NCI-H2081 treated with DMSO at 0.1 percent for 48 hours (cell line): ENCODE data around the gene CNNM1.

Source experiments
- DNase-seq: peaks from one replicate; lab custom pipeline; 2025; lab: John Stamatoyannopoulos, UW

Gene CNNM1

GRCh38 chr10:99337311-99337811, 8.2 kb downstream of the CNNM1 start:
- DNase-seq: no peak

- DNase-seq: no peak
Observed at GRCh38 chr10:99337901-99338300, 8.7 kb downstream of the CNNM1 start.

DNA sequence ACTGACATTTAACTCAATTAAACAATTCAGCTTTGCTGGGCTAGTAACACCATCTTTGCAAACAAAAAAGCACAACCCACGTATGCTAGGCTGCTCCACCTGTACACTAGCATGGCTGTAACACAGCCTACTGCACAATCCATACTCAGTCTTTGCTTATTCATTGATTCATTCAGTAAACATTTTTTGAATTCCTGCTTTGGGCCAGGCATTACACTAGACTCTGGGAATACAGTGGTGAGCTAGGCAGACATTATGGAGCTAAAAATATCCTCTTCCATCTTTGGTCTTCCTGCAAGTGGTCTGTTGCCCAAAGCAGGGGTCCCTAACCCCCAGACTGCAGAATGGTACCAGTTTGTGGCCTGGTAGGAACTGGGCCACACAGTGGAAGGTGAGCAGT, 9.9 kb downstream of the CNNM1 start:
- DNase-seq: no peak

DNA sequence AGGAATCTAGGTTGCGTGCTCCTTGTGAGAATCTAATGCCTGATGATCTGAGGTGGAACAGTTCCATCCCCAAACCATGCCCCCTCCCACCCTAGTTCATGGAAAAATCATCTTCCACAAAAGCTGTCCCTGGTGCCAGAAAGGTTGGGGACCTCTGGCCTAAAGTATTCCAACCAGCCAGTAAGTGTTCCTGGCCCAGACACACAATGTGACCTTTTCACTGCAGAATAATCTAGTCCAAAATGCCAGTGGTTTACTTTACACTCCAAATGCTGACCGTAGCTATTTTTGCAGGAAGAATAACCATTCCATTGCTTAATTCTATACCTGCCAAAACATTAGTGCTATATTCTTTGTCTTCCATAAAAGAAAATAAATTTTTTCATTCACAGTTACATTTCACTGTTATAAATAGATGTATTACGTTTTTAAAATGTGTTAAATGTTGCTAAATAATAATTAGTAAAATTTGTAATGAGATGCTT, 10.4 kb downstream of the CNNM1 start:
- DNase-seq: no peak

GRCh38 chr10:99340650-99341049, 11.5 kb downstream of the CNNM1 start:
- DNase-seq: no peak

DNA sequence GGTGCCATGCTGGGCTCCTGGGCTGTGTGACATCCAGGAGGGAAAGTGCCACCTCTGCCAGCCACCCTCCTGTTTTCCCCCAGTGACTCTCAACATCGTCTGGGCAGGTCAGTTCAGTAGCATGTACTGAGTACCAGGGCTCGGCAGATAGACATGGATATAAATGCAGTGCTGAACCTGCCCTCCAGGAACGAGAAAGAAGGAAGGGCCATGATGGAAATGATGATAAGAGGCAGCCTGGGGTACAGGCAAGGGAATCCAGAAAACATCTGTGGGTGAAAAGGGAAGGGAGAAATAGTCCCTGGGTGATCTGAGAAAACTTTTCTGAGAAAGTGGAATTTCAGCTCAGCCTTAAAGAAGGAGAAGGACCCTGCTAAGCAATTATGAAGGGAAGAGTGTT, 12.1 kb downstream of the CNNM1 start:
- no peak for DNase-seq

- DNase-seq: no peak
Observed at GRCh38 chr10:99341860-99342490, 12.8 kb downstream of the CNNM1 start.

- DNase-seq: no peak
Observed at GRCh38 chr10:99343262-99343661, 14.1 kb downstream of the CNNM1 start.

- DNase-seq: no peak
Observed at GRCh38 chr10:99344715-99345114, 15.6 kb downstream of the CNNM1 start.

DNA sequence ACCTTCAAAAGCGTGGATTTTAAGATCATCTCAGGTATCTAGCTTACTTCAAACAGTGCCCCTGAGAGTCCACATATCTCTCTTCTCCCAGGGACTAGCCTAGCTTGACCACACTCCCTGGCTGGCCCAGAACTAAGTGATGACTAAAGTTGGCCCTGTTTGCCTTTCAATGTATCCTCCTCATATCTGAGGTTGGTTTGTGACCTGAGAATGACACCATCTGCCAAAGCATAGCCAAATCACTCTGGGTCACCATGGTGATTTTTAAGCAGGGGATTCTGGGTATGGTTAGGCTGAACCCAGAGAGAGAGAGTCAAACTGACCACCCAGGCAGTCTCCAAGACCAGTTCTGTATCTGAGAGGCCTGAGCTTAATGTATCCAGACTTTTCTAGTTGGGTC, 16.2 kb downstream of the CNNM1 start:
- no peak for DNase-seq

DNA sequence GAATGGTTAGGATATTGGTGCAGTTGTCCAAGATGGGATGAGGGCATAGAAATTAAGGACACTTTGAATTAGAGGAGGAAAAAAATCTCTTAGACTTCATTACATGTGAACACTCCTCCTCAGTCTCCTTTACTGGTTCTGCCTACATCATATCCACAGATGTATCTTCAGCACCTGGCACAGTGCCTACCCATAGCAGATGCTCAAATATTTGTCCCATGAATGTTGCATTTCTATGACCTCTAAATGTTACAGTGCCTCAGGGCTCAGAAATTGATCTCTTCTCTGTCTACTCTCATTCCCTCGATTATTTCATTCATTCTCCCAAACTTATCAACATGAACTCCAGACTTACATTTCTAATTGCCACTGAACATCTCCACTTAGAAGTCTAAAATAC, 17.1 kb downstream of the CNNM1 start:
- no peak for DNase-seq

DNA sequence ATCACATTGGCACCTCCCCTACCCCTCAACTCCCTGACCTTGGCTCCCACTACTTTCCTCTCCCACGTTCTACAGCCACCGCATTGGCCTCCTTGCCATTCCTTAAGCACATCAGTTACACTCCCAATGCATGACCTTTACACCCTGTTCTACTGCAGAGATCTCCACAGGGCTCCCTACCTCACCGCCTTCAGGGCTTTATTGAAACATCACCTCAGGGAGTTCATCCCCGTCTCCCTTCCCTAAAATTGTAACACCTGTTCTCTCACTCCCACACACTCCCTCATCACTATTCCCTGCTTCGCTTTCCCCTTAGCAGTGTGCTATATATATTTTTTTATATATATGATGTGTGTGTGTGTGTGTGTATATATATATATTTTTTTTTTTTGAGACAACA, 18.5 kb downstream of the CNNM1 start:
- no peak for DNase-seq

DNA sequence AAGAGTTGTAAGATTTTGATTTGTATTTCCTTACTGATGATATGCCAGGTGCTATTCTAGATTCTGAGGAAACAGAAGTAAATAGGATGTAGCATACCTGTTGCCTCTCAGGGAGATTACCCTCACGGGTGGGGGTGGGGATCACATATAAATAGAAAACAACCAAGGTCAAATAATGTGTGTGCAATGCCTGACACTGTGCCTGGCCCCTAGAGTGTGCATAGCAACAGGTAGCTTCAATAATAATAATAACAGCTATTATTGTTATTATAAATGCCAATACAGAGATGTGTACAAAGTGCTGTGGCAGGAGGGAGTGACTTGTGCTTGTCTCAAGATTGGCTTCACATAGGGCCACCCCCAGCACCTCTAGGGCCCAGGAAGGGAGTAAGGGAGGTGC, 24.0 kb downstream of the CNNM1 start:
- DNase-seq: no peak

GRCh38 chr10:99357691-99358090, 28.5 kb downstream of the CNNM1 start:
- no peak for DNase-seq

DNA sequence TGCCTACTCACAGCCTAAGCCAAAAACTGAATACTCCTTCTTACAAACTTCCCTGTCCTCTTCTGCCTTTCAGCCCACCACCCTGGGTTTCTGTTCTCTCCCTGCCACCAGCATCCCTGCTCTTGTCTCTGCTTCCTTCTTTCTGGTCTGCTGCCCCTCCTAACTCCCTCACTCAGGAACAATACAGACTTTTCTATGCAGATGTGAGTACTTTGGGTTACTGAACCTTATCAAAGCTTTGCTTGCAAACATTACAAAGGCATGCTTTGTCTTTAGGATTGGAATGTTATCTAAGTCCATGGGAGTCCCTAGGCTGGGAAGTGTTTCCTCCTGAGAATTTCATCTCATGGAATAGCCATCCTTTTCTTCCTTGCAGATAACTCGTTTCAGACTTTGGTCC, 28.9 kb downstream of the CNNM1 start:
- no peak for DNase-seq

- DNase-seq: no peak
Observed at GRCh38 chr10:99360934-99361333, 31.8 kb downstream of the CNNM1 start.

- no peak for DNase-seq
Observed at GRCh38 chr10:99364125-99364524, 35.0 kb downstream of the CNNM1 start.

- DNase-seq: no peak
Observed at GRCh38 chr10:99365311-99365710, 36.2 kb downstream of the CNNM1 start.

DNA sequence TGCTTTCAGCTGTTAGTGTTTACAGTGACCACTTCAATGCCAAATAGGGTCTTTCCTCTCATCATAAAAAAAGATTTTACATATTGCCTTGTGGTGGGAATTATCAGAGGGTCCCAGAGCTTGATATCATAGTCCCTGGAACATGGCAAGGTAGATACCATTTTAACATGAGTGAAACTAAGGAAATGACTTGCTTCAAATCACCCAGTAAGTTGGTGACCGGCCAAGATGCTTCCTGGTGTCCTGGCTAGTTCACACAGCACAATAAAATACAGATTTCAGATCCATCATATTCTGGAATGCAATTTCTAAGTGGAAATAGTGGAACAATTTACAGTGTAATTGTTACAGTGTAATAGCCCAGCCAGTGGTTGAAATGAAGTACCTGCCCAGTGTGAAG, 36.6 kb downstream of the CNNM1 start:
- no peak for DNase-seq

GRCh38 chr10:99366666-99367065, 37.5 kb downstream of the CNNM1 start:
- DNase-seq: no peak

- DNase-seq: no peak
Observed at GRCh38 chr10:99368646-99369045, 39.5 kb downstream of the CNNM1 start.

GRCh38 chr10:99369126-99369525, 40.0 kb downstream of the CNNM1 start:
- DNase-seq: no peak

GRCh38 chr10:99369551-99369950, 40.4 kb downstream of the CNNM1 start:
- no peak for DNase-seq

- DNase-seq: no peak
Observed at GRCh38 chr10:99370993-99371392, 41.8 kb downstream of the CNNM1 start.
